ENCODE measurements around the gene SHROOM3. TPM values are rescaled to one million over a fixed set of nuclear protein-coding genes. Genes with fewer than 3 reads are reported as not detected.

Gene SHROOM3
- total RNA-seq, 1 donor, result 18.0 TPM

DNA sequence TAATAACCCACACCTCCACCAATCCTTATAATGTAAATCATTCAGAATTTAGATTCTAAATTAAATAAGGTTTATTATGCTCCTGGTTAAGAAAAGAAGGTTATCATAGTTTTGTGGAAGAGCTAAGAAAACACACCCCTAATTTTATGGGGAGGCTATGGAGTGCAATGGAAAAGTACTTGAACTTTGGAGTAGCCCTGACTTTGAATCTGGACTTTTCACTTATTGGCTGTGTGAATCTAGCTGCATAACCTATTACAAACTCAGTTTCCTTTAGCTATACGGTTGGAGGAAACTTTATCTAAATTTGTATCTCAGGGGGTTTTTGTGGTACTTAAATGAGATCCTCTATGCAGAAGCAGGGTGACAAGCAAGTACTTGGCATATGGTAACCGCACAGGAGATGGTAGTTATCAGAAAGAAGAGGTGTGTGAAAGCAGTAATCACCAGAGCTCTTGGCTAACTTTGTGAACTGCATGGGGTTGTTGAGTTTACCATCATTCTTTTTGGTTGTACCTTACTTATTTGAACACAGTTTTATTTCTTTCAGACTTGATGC lies 143.1 kb downstream of the SHROOM3 start:
- TF ChIP-seq, protein P1, sequence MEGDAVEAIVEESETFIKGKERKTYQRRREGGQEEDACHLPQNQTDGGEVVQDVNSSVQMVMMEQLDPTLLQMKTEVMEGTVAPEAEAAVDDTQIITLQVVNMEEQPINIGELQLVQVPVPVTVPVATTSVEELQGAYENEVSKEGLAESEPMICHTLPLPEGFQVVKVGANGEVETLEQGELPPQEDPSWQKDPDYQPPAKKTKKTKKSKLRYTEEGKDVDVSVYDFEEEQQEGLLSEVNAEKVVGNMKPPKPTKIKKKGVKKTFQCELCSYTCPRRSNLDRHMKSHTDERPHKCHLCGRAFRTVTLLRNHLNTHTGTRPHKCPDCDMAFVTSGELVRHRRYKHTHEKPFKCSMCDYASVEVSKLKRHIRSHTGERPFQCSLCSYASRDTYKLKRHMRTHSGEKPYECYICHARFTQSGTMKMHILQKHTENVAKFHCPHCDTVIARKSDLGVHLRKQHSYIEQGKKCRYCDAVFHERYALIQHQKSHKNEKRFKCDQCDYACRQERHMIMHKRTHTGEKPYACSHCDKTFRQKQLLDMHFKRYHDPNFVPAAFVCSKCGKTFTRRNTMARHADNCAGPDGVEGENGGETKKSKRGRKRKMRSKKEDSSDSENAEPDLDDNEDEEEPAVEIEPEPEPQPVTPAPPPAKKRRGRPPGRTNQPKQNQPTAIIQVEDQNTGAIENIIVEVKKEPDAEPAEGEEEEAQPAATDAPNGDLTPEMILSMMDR (IDR thresholded peaks at IDR 0.05; ENCODE audit: insufficient read depth, low read length), result no peak
- H3K4me3 ChIP-seq (ENCODE audit: low read depth, low read length), result no peak overlapping the region
- no peak for DNase-seq (ENCODE audit: low read depth)

DNA sequence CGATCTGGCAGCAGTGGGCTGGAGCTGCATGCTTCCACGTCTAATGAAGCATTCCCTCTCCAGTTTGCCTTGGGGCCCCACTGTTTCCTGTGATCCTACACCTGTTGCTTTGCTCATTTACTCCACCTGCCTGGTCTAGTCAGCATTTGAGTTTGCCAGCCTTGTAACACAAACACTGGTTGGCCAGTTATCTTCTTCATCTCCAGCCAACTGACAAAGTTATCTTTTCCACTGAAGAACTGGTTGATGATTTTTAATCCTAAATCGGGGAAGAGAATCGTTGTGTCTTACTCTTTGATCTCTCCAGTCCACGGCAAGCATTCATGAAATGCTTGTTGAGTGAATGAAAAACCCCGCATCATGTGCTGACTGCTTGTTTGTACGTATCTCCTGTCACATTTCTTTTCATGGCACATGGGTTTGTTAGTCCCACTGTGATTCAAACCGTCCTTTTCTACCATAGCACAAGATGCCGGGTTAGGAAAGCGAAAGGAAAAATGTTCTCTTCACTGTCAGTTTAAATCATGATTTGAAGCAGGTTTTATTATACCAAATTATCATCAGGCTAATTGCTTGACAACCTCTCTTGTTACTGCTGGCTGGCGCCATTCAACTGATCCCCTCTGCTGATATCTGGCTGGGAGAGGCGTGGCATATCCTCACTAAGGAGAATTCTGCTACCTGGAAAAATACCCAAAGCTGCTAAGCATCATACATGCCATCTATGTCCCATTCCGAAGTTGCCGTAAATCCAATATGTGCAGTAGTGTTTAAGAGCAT lies 144.8 kb downstream of the SHROOM3 start:
- no peak overlapping the region for H3K4me3 ChIP-seq (ENCODE audit: low read depth, low read length)
- no peak for DNase-seq (ENCODE audit: low read depth)
- TF ChIP-seq, protein P1 (IDR thresholded peaks at IDR 0.05; ENCODE audit: insufficient read depth, low read length), result no peak

DNA sequence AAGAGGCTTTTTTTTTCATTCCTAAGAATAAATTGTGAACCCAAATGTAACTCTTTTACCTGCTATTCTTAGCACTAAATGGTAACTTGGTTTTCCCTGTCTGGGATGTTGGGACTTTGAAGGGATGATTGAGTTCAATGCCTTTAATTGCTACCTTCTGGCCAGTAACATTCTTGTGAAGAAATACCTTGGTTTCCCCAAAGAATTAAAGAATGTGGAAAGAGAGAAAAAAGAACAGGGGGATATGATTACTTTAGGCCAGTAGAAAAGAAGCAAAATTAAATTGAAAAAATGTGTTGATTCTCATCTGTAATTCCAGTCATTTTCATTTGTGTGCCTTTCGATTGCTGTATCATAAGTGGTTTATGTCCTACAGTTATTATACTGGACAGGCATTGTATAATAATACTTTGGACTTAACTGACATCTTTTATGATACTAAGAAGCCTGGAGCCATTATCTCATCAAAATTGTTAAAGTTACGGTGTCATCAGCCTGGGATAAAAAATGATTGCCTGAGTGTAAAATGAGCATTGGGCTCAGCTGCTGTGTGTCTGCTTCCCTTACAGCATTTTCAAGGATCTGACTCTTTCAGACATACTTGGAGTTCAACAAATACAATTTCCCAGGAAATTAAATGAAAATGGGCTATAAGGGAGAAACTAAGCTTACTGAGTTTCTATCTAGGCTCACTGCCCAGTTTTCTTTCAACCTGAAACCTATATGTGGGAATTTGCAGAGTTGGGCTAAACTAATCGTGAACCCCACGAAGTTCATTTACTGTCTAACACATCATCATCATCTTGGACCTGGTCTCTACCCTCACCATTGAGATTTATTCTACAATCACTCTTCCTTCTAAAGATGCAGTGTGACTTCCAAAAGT lies 146.3 kb downstream of the SHROOM3 start:
- TF ChIP-seq, protein P1 (IDR thresholded peaks at IDR 0.05; ENCODE audit: insufficient read depth, low read length), result no peak
- H3K4me3 ChIP-seq (ENCODE audit: low read depth, low read length), result no peak overlapping the region
- DNase-seq (ENCODE audit: low read depth), result no peak

DNA sequence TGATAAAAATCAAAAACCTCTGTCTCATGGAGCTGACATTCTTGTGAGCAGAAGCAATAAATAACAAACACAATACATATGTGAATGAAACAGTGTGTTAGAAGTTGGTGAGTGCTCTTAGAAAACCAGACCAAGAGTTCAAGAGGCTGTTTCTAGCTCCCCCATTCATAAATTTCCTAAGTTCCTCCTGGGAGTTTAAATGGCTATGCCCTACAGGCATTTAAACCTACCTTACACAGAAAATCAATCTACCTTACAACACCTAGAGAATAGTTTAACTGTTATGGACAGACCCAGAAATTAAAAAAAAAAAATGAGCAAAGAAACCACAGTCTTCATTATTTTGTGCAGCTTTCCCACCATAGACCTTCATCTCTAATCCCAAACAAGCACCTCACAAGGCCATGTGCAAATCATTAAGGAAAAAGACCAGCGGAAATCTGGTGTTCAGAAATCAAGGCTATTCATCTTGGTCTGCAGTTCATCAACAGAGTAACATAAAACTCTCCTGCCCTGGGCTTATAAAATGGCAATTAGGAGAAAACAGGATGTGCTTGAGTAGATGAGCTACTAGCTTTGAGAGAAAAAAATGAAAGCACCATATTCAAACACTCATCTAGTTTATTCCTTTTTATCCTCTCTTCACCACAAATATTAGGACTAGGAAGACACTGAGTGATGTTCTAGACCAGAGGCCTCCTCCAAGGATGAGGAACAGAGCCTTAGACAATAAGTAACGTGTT lies 147.2 kb downstream of the SHROOM3 start:
- no peak overlapping the region for H3K4me3 ChIP-seq (ENCODE audit: low read depth, low read length)
- TF ChIP-seq, protein P1 (IDR thresholded peaks at IDR 0.05; ENCODE audit: insufficient read depth, low read length), result no peak

DNA sequence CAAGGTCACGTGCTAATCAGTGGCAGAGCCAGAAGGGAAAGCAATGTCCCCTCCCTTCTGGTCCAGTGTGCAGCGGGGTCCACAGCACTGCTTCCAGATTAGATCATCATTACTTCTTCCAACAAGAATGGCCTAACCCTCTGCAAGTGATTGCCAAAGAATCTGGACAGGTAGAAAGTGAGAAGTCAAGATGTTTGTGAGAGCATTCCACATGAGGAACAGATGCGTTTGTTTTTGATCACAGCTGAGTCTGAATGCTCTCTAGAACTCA lies 147.7 kb downstream of the SHROOM3 start:
- TF ChIP-seq, protein P1 (IDR thresholded peaks at IDR 0.05; ENCODE audit: insufficient read depth, low read length), result no peak
- DNase-seq (ENCODE audit: low read depth), result no peak
- H3K4me3 ChIP-seq (ENCODE audit: low read depth, low read length), result no peak overlapping the region

More for the DNA sequence above, 147.2 kb downstream of the SHROOM3 start:
- DNase-seq (ENCODE audit: low read depth), result no peak
